ENCODE results near the gene UBE2D2. TPM values are rescaled to one million over a fixed set of nuclear protein-coding genes. Genes with fewer than 3 reads are reported as not detected.

The UBE2D2 gene
- total RNA-seq, 4 donors from 2014 or later: 86.9 to 104 (median 91.5) TPM

DNA sequence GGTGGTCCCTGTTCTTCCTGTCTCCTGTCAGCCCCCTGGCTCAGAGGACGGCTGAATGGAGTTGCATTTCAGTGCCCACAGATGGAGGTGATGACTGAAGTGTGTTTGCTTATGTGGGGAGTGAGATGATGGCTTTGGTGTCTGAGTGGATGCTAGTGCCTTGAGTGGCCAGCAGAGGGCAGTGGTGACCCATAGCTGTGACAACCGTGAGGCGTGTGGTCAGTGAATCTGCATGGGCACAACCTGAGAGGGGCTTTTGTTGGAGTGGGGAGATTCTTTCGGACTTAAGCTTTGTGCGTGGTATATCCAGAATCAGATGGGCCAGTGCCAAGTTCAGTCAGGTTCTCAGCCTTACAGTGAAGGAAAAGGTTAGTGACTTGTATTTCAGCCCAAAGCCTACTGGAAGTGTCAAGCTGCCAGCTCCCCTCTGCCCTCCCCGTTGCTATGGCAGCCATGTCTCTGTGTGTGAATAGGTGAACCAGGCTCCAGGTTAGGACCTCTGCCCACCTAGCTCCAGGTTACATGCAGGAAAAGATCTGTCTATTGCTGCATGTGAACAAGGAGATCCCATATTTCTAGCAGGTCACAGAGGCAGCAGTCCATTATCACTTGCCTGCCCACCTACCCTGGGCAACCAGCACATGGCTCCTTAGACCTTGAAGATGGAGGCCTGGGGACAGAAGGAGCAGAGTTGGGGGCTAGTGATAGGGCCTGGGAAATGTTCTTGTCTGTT lies 72.3 kb downstream of the UBE2D2 start:
- Histone ChIP-seq H3K27me3 (no peaks in the 10 kb centered on the region), H3K9me3 (no peaks in the 10 kb centered on the region), H3K4me1 (peaks cover 30 to 48% (median 47%) of the 10 kb centered on the region in 4 donors), H3K4me3 (no peak overlapping the region), H3K27ac (replicated peaks in 1 of 4) (no peak overlapping the region), H3K36me3 (peaks cover 0 to 31% (median 10%) of the 10 kb centered on the region in 4 donors)
- intact Hi-C loops (cut with DNase I): loop anchor here (1.0 kb wide), 1 partner anchor 132 kb away; no protein-coding TSS in a partner anchor
- WGBS: 10% methylated on average over 6 of the region's 6 CpGs
- TF ChIP-seq, protein P1, sequence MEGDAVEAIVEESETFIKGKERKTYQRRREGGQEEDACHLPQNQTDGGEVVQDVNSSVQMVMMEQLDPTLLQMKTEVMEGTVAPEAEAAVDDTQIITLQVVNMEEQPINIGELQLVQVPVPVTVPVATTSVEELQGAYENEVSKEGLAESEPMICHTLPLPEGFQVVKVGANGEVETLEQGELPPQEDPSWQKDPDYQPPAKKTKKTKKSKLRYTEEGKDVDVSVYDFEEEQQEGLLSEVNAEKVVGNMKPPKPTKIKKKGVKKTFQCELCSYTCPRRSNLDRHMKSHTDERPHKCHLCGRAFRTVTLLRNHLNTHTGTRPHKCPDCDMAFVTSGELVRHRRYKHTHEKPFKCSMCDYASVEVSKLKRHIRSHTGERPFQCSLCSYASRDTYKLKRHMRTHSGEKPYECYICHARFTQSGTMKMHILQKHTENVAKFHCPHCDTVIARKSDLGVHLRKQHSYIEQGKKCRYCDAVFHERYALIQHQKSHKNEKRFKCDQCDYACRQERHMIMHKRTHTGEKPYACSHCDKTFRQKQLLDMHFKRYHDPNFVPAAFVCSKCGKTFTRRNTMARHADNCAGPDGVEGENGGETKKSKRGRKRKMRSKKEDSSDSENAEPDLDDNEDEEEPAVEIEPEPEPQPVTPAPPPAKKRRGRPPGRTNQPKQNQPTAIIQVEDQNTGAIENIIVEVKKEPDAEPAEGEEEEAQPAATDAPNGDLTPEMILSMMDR (IDR thresholded peaks at IDR 0.05): peak; percentile 94 to 99 (median 97)
- peak; percentile 31 to 50 for TF ChIP-seq POLR2AphosphoS5 (IDR thresholded peaks at IDR 0.05)
- TF ChIP-seq POLR2A (IDR thresholded peaks at IDR 0.05; ENCODE audit: low read depth): no peak
- peak; percentile 92 for DNase-seq (ENCODE audit: extremely low spot score)

DNA sequence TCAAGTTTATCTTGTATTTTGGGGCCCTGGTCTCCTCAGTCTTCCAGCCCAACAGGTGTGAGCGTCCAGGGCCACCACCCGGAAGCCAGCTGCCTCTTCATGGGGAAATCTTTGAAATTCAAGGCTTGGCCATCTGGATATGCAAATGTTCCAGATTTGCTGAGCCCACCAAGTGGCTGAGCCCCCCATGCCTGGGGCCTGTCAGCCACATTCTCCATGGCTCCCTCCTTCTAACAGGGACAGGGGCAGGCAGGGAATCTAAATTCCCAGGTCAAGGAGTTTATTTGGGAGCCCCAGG lies 72.8 kb downstream of the UBE2D2 start:
- H3K4me3 ChIP-seq: no peak overlapping the region
- peaks cover 0 to 26% (median 9%) of the 10 kb centered on the region in 4 donors for H3K36me3 ChIP-seq
- no peaks in the 10 kb centered on the region for H3K9me3 ChIP-seq
- WGBS: 93% methylated on average over 2 of the region's 2 CpGs
- no peak for TF ChIP-seq EP300 (IDR thresholded peaks at IDR 0.05)
- TF ChIP-seq POLR2AphosphoS5 (IDR thresholded peaks at IDR 0.05): no peak
- no peak for TF ChIP-seq POLR2A (IDR thresholded peaks at IDR 0.05; ENCODE audit: low read depth)
- TF ChIP-seq, protein P1 (IDR thresholded peaks at IDR 0.05): no peak
- no peaks in the 10 kb centered on the region for H3K27me3 ChIP-seq
- intact Hi-C loops (cut with DNase I): loop anchor here (1.0 kb wide), 1 partner anchor 131 kb away; no protein-coding TSS in a partner anchor
- no peak for DNase-seq (ENCODE audit: extremely low spot score)
- H3K4me1 ChIP-seq: peaks cover 36 to 52% (median 51%) of the 10 kb centered on the region in 4 donors
- H3K27ac ChIP-seq (replicated peaks in 1 of 4): no peak overlapping the region

DNA sequence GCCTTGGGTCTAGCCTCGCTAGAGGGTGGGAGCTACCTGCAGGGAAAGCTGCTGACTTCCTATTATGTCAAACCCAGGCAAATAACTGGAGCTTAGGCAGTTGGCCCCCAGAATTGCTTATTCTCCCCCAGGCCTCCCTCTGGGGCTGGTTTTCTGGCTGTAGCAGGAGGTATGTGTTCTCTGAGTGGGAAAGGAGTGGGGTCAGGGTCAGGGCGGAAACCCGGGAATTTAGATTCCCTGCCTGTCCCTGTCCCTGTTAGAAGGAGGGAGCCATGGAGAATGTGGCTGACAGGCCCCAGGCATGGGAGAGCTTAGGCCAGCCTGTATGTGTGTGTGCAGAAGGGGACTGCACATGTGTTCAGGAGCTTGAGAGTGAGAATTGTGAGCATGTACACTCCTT lies 73.4 kb downstream of the UBE2D2 start:
- Histone ChIP-seq H3K9me3 (no peaks in the 10 kb centered on the region), H3K4me1 (peaks cover 40 to 55% (median 48%) of the 10 kb centered on the region in 4 donors), H3K36me3 (peaks cover 0 to 22% (median 6%) of the 10 kb centered on the region in 4 donors), H3K27ac (replicated peaks in 1 of 4) (no peak overlapping the region), H3K4me3 (no peak overlapping the region), H3K27me3 (no peaks in the 10 kb centered on the region)
- intact Hi-C loops (cut with DNase I): loop anchor here (1.0 kb wide), 1 partner anchor 131 kb away; no protein-coding TSS in a partner anchor
- WGBS: 89% methylated on average over 3 of the region's 3 CpGs
- DNase-seq (ENCODE audit: extremely low spot score): no peak
- TF ChIP-seq POLR2AphosphoS5 (IDR thresholded peaks at IDR 0.05) (no peak), POLR2A (IDR thresholded peaks at IDR 0.05; ENCODE audit: low read depth) (no peak), EP300 (IDR thresholded peaks at IDR 0.05) (no peak)
- TF ChIP-seq, protein P1 (IDR thresholded peaks at IDR 0.05): no peak

DNA sequence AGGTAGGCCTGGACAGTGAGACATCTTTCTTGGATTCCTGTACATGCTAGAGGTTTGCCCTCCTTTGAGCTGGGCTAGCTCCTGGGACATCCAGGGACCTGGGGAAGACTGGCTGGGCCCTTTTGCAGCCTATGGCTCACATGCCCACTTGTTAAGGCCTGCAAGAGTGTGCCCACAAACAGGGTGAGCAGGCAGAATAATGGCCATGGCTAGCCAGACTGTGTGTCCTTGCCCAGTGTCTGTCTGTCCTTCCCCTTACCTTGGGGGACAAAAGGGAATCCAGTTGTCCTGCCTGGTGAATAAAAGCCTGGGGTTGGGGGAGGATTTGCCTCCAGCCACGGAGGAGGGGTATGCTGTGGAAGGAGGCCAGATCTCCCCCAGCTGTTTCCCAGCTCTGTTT lies 74.1 kb downstream of the UBE2D2 start:
- no peak for DNase-seq (ENCODE audit: extremely low spot score)
- TF ChIP-seq POLR2A (IDR thresholded peaks at IDR 0.05; ENCODE audit: low read depth) (no peak), EP300 (IDR thresholded peaks at IDR 0.05) (no peak), POLR2AphosphoS5 (IDR thresholded peaks at IDR 0.05) (no peak)
- TF ChIP-seq, protein P1 (IDR thresholded peaks at IDR 0.05): no peak
- Histone ChIP-seq H3K4me1 (peaks cover 38 to 53% (median 45%) of the 10 kb centered on the region in 4 donors), H3K9me3 (no peaks in the 10 kb centered on the region), H3K4me3 (no peak overlapping the region), H3K27ac (replicated peaks in 1 of 4) (peak overlapping the region in 2 of 4 donors; percentile 55 to 89), H3K36me3 (peaks cover 0 to 16% (median 3%) of the 10 kb centered on the region in 4 donors), H3K27me3 (no peaks in the 10 kb centered on the region)
- intact Hi-C loops (cut with DNase I): loop anchor here (5.0 kb wide), 1 partner anchor 57 kb away; no protein-coding TSS in a partner anchor
- WGBS: 60% methylated on average over 1 of the region's 1 CpG

Data from esophagus muscularis mucosa (tissue), 4 donors.